Gastroesophageal sphincter (tissue), 4 donors: ENCODE results near the gene TXNIP. TPM values are rescaled to one million over a fixed set of nuclear protein-coding genes. Genes with fewer than 3 reads are reported as not detected.

Experiments used
- ATAC-seq: fragments of 150-250 bp; one replicate; pipeline ENCODE4 v1.9.1; 2016; ENCODE audit warnings: mild to moderate bottlenecking, moderate library complexity
- H3K27ac ChIP-seq, 4 donors: fragments of 200-600 bp; sonication (generic) in 3 of 4; 1 replicate in 3 of 4; 2 replicates in 1 of 4; pipeline ENCODE4 v1.5.1; 2016 to 2019
- H3K27me3 ChIP-seq: fragments of 200-600 bp; sonication (generic); one replicate; pipeline ENCODE4 v1.5.1; 2019
- H3K36me3 ChIP-seq, 2 donors: fragments of 200-600 bp; sonication (generic); one replicate each; pipeline ENCODE4 v1.5.1; 2019; ENCODE audit warnings: control low read depth in 1 of 2
- H3K4me1 ChIP-seq, 3 donors: fragments of 200-600 bp; sonication (generic); 1 replicate in 2 of 3; 2 replicates in 1 of 3; pipeline ENCODE4 v1.5.1; 2016 to 2019; ENCODE audit warnings: control low read depth in 2 of 3
- H3K4me3 ChIP-seq, 2 donors: fragments of 200-600 bp; sonication (generic); one replicate each; pipeline ENCODE4 v1.5.1; 2019; ENCODE audit warnings: mild to moderate bottlenecking in 1 of 2, moderate library complexity in 1 of 2
- H3K9me3 ChIP-seq, 3 donors: fragments of 200-600 bp; sonication (generic); one replicate each; pipeline ENCODE4 v1.5.1; 2017 to 2019; ENCODE audit warnings: control low read depth in 2 of 3
- EP300 ChIP-seq: sonication (generic); formaldehyde crosslinking; IDR thresholded peaks from one replicate; pipeline ENCODE4 v1.6.1; 2017; ENCODE audit warnings: antibody characterized with exemption, mild to moderate bottlenecking
- POLR2A ChIP-seq, 2 donors: fragments of 450-650 bp; IDR thresholded peaks; one replicate each; pipeline ENCODE4 v1.6.1; 2017; ENCODE audit warnings: antibody characterized with exemption in 2 of 2, mild to moderate bottlenecking in 2 of 2, moderate library complexity in 1 of 2
- POLR2AphosphoS5 ChIP-seq: sonication (generic); formaldehyde crosslinking; IDR thresholded peaks from one replicate; pipeline ENCODE4 v1.6.1; 2017; ENCODE audit warnings: antibody characterized with exemption
- WGBS, 2 donors: methylation state at CpG; one replicate each; pipeline ENCODE4 v1.1.5; 2018; ENCODE audit warnings: low coverage in 1 of 2; 5-methylcytosine and 5-hydroxymethylcytosine counted together
- total RNA-seq, 4 donors: library from RNA; depleted of rRNA; stranded (reverse); fragments of >200 nt; gene quantifications; one replicate each; pipeline ENCODE4 v1.1.0, GENCODE V29; 2016
- TF ChIP-seq, protein P1 (sequence below), 4 experiments: fragments of 200-600 bp in 2 of 4; fragments of 450-650 bp in 2 of 4; sonication (generic) in 1 of 4; IDR thresholded peaks; one replicate each; pipeline ENCODE4 v1.5.1; 2017 to 2019; ENCODE audit warnings: antibody characterized with exemption in 4 of 4, mild to moderate bottlenecking in 2 of 4, moderate library complexity in 2 of 4

The TXNIP gene
- total RNA-seq, 4 donors from 2014 or later = 2,024 to 3,704 (median 2,348) TPM

DNA sequence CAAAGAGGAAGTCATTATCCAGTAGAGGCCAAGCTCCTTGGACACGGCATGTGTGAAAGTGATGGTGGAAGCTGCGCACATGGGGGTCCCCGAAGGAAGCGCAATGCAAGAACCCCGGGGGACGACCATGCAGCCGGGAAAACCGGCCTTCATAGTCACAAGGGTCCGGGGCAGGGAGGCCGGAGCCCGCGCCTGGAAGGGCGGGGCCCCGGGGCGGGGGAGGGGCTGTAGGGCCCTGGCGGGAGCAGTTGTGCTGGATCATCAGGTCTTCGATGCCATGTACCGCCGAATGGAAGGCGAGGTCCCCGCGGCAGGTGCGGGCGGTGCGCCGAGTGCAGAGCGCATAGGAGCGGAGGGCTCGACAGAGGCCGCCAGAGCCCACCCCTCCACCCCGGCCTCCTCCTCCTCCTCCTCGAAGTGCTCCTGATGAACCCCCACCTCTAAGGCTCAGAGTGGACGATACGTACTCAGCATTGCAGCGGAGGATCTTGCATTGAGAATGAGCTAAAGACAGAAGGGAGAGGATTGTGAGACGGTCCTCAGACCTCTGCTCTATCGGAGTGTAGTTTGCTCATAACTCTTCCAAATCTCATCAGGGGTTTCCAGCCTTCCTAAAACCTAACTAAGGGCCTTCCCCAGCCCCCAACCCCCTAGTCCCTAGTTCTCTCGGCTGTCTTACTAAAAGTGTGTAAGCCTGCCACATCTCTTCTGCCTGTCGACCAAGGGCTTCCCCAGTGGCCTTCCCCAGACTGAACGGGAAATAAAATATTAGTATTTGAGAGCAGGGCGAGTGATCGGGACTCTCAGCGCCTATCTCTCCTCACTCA, 23.1 kb upstream of the TXNIP start:
- Histone ChIP-seq H3K27ac (no peak overlapping the region), H3K4me1 (peaks cover 0 to 16% (median 8%) of the 10 kb centered on the region in 3 donors), H3K27me3 (peaks cover 46% of the 10 kb centered on the region), H3K9me3 (no peaks in the 10 kb centered on the region), H3K4me3 (peak overlapping the region in 1 of 2 donors; percentile 39), H3K36me3 (no peaks in the 10 kb centered on the region)
- WGBS, 2 donors = 22 to 37% methylated on average over 10 to 26 of the region's 43 CpGs
- ATAC-seq = no peak
- no peak for TF ChIP-seq EP300

DNA sequence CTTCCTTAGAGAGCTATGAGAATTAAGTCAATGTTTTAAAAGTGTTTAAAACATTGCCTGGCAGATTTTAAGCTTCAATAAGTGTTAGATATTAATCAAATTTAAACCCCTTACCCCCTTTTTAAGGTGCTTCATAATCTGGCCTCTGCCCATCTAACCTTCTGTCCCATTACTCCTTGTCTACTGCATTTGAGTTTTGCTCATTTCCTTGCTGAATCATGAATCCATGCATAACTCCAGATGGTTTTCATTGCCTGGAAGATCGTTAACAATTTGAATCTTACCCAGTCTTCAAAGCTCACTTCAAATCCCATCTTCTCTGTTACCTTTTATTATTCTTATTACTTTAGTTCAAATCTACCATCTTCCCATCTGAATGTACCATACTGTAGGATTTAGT, 20.5 kb upstream of the TXNIP start:
- Histone ChIP-seq H3K4me3 (no peak overlapping the region), H3K4me1 (peaks cover 0 to 20% (median 8%) of the 10 kb centered on the region in 3 donors), H3K9me3 (no peaks in the 10 kb centered on the region), H3K27ac (no peak overlapping the region), H3K36me3 (no peaks in the 10 kb centered on the region), H3K27me3 (peaks cover 32% of the 10 kb centered on the region)
- TF ChIP-seq, protein P1, sequence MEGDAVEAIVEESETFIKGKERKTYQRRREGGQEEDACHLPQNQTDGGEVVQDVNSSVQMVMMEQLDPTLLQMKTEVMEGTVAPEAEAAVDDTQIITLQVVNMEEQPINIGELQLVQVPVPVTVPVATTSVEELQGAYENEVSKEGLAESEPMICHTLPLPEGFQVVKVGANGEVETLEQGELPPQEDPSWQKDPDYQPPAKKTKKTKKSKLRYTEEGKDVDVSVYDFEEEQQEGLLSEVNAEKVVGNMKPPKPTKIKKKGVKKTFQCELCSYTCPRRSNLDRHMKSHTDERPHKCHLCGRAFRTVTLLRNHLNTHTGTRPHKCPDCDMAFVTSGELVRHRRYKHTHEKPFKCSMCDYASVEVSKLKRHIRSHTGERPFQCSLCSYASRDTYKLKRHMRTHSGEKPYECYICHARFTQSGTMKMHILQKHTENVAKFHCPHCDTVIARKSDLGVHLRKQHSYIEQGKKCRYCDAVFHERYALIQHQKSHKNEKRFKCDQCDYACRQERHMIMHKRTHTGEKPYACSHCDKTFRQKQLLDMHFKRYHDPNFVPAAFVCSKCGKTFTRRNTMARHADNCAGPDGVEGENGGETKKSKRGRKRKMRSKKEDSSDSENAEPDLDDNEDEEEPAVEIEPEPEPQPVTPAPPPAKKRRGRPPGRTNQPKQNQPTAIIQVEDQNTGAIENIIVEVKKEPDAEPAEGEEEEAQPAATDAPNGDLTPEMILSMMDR (IDR thresholded peaks at IDR 0.05) = no peak
- TF ChIP-seq POLR2A (IDR thresholded peaks at IDR 0.05) (no peak), POLR2AphosphoS5 (no peak), EP300 (no peak)
- WGBS, 2 donors = 41 to 53% methylated on average over 1 of the region's 1 CpG
- no peak for ATAC-seq

DNA sequence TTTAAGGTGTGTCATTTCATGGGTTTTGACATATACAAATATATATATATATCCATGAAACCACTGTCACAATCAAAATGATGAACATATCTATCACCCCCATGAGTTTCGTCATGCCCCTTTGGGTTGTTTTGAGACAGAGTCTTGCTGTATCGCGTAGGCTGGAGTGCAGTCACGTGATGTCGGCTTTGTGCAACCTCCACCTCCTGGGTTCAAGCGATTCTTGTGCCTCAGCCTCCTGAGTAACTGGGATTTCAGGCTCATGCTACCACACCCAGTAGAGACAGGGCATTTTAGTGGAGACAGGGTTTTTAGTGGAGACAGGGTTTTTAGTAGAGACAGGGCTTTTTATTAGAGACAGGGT, 17.2 kb upstream of the TXNIP start:
- Histone ChIP-seq H3K27me3 (no peaks in the 10 kb centered on the region), H3K9me3 (no peaks in the 10 kb centered on the region), H3K27ac (no peak overlapping the region), H3K4me3 (no peak overlapping the region), H3K4me1 (peaks cover 0 to 4% (median 0%) of the 10 kb centered on the region in 3 donors), H3K36me3 (no peaks in the 10 kb centered on the region)
- ATAC-seq = no peak
- WGBS, 2 donors = 54 to 72% methylated on average over 5 of the region's 6 CpGs
- TF ChIP-seq EP300 (no peak), POLR2A (IDR thresholded peaks at IDR 0.05) (no peak), POLR2AphosphoS5 (no peak)
- TF ChIP-seq, protein P1 (IDR thresholded peaks at IDR 0.05) = no peak

GRCh38 chr1:146012703-146013558, 16.6 kb upstream of the TXNIP start:
- Histone ChIP-seq H3K27ac (no peak overlapping the region), H3K4me3 (no peak overlapping the region), H3K27me3 (no peaks in the 10 kb centered on the region), H3K36me3 (no peaks in the 10 kb centered on the region), H3K4me1 (peaks cover 0 to 9% (median 2%) of the 10 kb centered on the region in 3 donors), H3K9me3 (no peaks in the 10 kb centered on the region)
- ATAC-seq = peak; percentile 35
- 0 to 10% methylated on average over 3 to 4 of the region's 4 CpGs for WGBS, 2 donors
- TF ChIP-seq, protein P1 (IDR thresholded peaks at IDR 0.05) = peak; percentile 58 to 88 (median 78)
- no peak for TF ChIP-seq EP300
- no peak for TF ChIP-seq POLR2A (IDR thresholded peaks at IDR 0.05)
- TF ChIP-seq POLR2AphosphoS5 = peak; percentile 59

GRCh38 chr1:146010126-146010738, 13.9 kb upstream of the TXNIP start:
- no peak overlapping the region for H3K4me3 ChIP-seq
- WGBS, 2 donors = 97 to 100% methylated on average over 1 to 5 of the region's 8 CpGs
- no peaks in the 10 kb centered on the region for H3K27me3 ChIP-seq
- ATAC-seq = no peak
- TF ChIP-seq EP300 (no peak), POLR2AphosphoS5 (no peak), POLR2A (IDR thresholded peaks at IDR 0.05) (no peak)
- TF ChIP-seq, protein P1 (IDR thresholded peaks at IDR 0.05) = no peak
- no peaks in the 10 kb centered on the region for H3K9me3 ChIP-seq
- no peaks in the 10 kb centered on the region for H3K36me3 ChIP-seq
- H3K27ac ChIP-seq = peak overlapping the region in 3 of 4 donors; percentile 25 to 53 (median 39)
- H3K4me1 ChIP-seq = peaks cover 8 to 31% (median 11%) of the 10 kb centered on the region in 3 donors
